ENCODE measurements around the gene YKT6.
"Not testable (repeated sequence)": the region's sequence is repeated elsewhere in the genome, so short reads cannot be mapped to it uniquely, and the experiment has no call there.

YKT6 gene

DNA sequence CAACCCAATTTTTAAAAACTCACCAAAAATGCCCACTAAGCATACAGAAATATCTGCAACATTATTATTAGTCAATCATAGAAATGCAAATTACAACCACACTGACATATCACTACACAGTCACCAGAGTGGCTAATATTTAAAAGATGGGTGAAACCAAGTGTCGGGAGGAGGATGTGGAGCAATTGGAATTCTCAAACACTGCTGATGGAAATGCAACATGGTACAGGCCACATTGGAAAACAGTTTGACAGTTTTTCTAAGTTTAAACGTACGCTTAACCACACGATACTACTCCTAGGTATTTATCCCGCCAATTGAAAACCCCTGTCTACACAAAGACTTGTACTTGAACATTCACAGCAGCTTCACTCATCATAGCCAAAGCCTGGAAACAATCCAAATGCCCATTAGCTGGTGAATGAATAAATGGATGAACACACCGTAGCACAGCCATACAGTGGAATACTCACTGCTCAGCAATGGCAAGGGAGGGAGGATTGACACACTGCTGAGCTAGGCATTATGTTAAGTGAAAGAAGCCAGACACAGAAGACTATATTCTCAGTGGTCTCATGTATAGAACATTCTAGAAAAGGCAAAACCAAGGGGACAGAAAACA is 27.9 kb upstream of the YKT6 start:
- DNase-seq: no peak

DNA sequence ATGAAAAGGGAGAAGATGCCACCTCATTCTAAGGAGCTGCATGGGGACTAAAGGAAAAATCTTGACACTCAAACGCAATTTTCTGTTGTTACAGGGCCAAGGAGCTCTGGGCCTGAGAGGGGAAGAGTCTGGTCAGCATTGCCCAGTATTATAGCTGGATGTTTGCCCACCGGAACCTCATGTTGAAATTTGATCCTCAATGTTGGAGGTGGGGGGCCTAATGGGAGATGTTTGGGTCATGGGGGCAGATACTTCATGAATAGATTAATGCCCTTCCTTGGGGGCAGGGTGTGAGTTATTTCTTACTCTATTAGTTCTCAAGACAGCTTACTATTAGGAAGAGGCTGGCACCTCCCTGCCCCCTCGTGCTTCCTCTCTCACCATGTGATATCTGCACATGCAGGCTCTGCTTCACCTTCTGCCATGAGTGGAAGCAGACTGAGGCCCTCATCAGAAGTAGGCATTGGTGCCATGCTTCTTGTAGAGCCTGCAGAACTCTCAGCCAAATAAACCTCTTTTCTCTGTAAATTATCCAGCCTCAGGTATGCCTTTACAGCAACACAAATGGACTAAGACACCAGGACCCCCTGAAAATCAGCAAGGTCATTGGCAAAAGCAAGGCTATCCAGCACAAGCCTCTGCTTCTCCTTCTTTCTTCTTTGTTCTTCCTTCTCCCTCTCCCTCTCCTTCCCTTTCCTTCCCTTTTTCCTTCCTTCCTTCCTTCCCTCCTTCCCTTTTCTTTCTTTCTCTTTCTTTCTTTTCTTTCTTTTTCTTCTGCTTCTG is 26.7 kb upstream of the YKT6 start:
- DNase-seq: no peak

DNA sequence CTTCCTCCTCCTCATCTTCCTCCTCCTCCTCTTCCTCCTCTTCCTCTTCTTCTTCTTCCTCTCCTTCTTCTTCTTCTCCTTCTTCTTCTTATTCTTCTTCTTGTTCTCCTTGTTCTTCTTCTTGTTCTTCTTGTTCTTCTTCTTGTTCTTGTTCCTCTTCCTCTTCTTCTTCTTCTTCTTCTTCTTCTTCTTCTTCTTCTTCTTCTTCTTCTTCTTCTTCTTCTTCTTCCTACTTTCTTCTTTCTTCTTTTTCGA is 26.2 kb upstream of the YKT6 start:
- not testable (repeated sequence) for DNase-seq

DNA sequence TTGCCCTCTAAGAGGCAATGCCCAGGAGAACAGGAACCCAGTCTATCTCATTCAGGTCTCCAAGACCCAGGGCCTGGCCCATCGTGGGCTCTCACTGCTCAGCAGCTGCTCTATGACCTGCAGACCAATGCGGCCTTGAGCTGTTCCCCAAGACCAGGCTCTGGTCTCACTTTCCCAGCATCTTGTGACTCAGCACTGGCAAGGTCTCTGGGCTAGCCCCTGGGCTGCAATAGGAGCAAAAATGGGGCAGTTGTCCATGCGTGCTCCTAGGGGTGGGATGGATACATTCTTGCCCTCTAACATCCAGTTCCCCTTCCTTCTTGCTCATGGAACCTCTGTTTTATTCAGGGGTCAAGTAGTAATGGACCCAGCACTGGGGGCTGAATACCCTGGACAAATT is 25.0 kb upstream of the YKT6 start:
- no peak for DNase-seq

GRCh38 chr7:44176486-44176885 is 24.3 kb upstream of the YKT6 start:
- DNase-seq: no peak

DNA sequence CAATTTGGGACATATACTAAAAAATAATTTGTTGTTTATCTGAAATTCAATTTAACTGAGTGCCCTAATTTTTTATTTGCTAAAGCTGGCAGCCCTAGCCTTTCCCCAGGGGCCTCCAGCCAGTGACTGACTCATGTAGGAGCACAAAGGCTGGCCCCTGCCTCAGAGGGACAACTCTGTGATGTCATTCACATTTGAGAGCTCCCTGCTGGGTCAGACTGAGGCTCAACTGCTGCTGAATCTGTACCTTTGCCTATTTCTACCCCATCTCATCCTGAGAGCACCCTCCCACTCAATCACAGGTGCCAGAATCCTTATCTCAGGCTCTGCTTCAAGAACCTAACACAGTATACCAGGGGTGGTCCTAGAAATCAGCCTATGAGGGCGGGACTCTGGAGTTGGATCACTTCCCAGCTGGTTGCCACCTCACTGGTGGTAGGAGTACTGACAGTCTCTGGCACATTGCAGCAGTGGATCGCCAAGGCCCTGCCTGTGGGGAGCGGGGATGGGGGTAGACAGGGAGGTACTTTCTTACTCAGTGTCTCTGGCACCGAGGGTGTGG is 23.1 kb upstream of the YKT6 start:
- DNase-seq: no peak

GRCh38 chr7:44180631-44181030 is 20.1 kb upstream of the YKT6 start:
- DNase-seq: no peak

DNA sequence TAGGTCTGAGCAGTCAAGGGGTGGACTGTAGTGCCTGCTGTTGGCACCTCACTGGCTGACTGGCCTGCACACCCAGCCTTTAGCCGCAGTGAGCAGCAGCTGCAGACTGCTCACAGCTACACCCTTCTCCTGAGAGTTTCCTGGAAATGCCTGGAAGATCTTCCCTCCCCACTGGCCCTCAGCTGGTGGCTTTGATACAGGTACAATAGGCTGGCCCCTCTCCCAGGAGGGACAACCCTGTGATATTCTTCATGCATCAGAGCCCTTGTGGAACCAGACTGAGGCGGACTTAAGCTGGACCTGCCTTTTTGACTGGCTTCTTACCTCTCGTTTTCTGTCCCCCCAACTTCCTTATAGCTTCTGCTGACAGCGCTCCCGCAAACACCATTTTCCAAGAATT is 18.0 kb upstream of the YKT6 start:
- no peak for DNase-seq

DNA sequence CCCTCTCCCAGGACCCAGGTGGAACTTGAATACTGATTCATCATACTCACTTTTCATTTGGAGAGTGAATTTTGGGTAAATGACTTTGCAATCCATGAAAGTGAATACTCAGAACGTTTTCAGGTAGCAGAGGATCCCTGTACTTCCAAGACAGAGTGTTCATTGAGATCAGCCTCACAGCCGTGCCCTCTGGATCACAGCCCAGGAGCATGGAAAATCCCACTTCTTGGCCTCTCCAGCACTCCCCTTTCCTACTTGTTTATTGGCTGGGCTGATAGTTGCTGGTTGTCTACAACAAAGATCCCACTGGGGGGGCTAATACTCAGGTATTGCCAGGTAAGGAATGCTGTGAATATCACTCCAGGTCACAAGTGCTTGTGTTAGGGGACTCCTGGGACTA is 17.4 kb upstream of the YKT6 start:
- DNase-seq: no peak

DNA sequence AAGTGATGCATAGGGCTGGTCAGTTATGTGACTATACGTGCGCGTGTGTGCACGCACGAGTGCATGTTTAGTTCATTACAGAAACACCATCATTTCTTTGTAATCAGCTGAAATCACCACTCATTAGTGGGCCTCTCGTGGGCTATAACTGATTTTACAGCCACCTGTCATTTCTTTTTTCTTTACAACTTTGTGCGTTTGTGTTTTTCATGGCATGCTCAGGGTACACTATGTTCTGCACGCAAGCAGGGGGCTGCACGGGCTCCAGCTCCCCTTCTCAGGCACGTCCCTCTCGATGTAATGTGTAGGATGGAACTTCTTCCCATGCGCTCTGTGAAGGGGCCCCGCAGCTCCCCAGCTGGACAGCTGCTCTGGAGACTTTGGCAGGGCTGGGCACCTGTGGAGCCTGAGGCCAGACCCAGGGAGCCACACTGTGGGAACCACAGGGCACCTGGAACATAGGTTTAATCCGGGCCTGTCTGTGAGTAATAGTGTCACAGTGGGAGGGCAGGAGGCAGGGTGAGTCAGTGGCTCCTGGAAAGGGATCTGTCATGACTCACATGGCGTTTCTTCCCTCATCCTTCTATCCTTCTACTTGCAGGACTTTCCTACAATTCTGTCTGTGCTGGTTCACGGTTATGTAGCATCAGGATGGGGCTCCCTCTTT is 16.4 kb upstream of the YKT6 start:
- DNase-seq: no peak

DNA sequence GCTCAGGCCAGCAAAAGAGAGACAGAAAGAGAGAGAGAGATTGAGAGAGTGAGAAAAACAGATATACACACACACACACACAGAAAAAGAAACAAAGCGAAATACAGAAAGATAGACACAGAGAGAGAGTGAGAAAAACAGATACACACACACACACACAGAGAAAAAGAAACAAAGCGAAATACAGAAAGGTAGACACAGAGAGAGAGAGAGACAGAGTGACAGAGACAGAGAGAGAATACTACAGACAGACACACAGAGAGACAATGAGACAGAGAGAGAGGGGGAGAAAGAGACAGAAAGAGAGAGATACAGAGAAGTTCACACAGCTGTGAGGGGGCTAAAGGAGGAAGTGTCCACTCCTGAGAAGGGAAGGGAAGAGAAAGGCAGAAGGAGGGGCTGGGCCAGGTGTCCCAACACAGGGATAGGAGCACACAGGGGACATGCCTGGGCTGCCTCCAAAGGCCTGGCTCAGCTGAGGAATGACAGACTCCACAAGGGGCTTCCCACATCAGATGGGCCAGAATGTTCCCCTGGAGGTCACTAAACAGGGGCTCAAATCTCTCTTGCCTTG is 15.8 kb upstream of the YKT6 start:
- DNase-seq: no peak

DNA sequence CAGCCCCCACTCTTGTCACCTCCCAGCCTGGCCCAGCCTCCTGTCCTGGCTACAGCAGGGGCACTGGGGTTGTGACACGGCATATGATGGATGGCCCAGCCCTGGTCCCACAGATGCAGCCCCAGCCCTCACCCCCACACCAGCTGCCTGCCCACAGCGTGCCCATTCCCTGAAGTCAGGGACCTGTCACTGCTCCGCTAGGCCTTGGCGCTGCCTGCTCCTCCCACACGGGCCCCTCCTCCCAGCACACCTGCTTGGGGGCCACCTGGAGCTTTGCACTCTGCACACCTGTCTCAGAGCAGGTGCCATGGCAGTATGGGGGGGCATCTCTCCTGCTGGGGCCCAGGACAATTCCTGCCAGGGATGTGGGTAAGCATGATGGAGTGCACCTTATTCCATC is 15.0 kb upstream of the YKT6 start:
- no peak for DNase-seq

GRCh38 chr7:44186736-44187135 is 14.0 kb upstream of the YKT6 start:
- no peak for DNase-seq

GRCh38 chr7:44187636-44188416 is 13.0 kb upstream of the YKT6 start:
- no peak for DNase-seq

GRCh38 chr7:44188480-44189225 is 12.1 kb upstream of the YKT6 start:
- no peak for DNase-seq

DNA sequence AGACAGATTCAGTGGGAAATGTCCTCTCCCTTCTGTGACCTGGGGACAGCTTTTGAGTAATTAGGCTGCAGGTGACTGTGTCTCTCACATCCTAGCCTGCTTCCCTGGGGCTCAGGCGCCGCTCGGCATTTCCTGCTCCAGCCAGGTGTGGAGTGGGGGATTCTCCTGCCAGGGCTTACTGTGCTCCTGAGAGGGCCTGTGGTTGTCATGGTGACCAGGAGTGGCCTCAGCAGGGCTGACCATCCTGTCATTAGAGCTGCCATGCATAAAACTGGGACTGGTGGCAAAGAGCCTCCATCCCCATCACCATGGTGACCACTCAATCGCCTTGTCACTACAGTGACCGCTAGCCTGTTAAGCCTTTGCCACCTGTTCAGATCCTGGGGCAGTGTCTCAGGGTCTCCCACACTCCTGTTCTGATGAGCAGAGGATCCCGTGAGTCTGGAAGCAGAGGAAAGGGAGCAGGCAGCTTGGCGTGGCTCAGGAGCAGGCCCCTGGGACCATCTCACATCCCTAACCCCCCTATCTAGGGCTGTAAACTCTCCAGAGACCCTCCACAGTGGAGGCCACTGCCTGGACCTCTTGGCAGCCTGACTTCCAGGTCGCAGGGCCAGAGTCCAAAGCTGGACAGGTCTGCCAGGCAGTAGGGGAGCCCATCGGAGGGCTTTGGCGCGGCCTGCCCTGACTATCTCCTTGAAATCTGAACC is 11.3 kb upstream of the YKT6 start, which contains the start of gene GCK:
Gene GCK, minus strand, starts transcription at position 154 of the 707 bp plus-strand sequence. CDS start 486 bp downstream, outside the sequence.
- no peak for DNase-seq

GRCh38 chr7:44189993-44190872 is 10.5 kb upstream of the YKT6 start:
- DNase-seq: no peak

- DNase-seq: no peak
These were observed 9.6 kb upstream of the YKT6 start for GRCh38 chr7:44191171-44191570.

DNA sequence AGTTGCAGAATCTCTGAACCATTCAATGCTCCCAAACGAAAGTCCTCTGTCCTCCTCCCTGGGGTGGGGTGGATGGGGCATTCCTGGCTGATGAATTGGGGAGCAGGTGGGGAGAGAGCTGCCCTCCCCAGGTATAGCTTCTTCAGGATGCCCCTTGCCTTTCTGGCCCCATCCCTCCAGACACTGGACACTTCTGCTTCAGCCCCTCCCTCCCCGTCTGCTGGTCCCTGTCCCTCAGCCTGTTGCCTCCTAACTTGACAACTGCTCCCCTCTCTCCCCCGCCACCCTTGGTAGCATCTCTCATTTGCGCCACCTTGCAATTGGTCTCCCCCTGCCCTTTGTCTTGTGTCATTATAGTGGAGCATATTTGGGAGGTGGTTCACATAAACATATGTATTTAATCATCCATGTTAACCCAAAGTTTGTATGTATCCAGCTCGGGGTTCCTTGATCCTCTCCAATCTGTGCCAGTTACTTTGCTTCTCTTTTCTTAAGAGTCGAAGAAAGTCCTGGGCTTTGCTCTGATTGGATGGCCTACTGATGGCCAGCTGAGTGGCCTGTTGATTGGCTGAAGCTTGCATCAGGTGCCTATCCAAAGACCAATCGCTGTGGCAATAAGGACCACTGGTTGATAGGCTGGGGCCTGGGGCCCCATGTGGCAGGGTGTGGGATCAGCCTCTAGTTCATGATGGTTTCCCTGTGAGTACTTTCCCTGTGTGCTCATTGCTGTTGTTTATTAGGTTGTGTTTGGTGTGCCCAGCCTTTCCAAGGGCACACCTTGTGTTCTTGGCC is 7.6 kb upstream of the YKT6 start:
- DNase-seq: no peak

DNA sequence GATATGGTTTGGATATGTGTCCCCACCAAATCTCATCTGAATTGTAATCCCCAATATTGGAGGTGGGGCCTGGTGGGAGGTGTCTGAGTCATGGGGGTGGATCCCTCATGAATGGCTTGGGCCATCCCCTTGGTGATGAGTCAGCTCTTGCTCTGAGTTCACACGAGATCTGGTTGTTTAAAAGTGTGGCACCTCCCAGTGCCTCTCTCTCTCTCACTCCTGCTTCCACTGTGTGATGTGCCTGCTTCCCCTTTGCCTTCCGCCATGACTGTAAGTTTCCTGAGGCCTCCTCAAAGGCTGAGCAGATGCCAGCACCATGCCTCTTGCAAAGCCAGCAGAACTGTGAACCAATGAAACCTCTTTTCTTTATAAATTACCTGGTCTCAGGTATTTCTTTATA is 6.7 kb upstream of the YKT6 start:
- DNase-seq: peak; percentile 30
